IMR-90 (cell line): Measurements from ENCODE around the gene OPN1SW.

Experiments
- CEBPB ChIP-seq: IDR thresholded peaks from 2 replicates; pipeline ENCODE4 v1.6.1; 2012; ENCODE audit warnings: low read depth, low read length, improper control_type of control experiment
- CHD1 ChIP-seq: IDR thresholded peaks from 2 replicates; pipeline ENCODE4 v1.6.1; 2012; ENCODE audit warnings: low read depth, low read length, improper control_type of control experiment
- CTCF ChIP-seq: conservative IDR thresholded peaks from 2 replicates; pipeline ENCODE4 v1.5.1; 2012; ENCODE audit warnings: mild to moderate bottlenecking, low read depth, low read length, improper control_type of control experiment
- FOS ChIP-seq: fragments of 150-350 bp; IDR thresholded peaks from 2 replicates; pipeline ENCODE4 v1.6.1; 2016; ENCODE audit warnings: low read depth, low read length
- MAFK ChIP-seq: IDR thresholded peaks from 2 replicates; pipeline ENCODE4 v1.6.1; 2012; ENCODE audit warnings: low read depth, low read length, improper control_type of control experiment
- MXI1 ChIP-seq: IDR thresholded peaks from 2 replicates; pipeline ENCODE4 v1.6.1; 2012; ENCODE audit warnings: low read depth, mild to moderate bottlenecking, low read length, moderate library complexity, borderline replicate concordance
- POLR2A ChIP-seq: IDR thresholded peaks from 2 replicates; pipeline ENCODE4 v1.6.1; 2012; ENCODE audit warnings: mild to moderate bottlenecking, low read depth, low read length
- RAD21 ChIP-seq: IDR thresholded peaks from 2 replicates; pipeline ENCODE4 v1.6.1; 2012; ENCODE audit warnings: low read length, improper control_type of control experiment
- RCOR1 ChIP-seq: IDR thresholded peaks from 2 replicates; pipeline ENCODE4 v1.6.1; 2012; ENCODE audit warnings: mild to moderate bottlenecking, low read length, improper control_type of control experiment; ENCODE audit not compliant: insufficient replicate concordance
- RFX5 ChIP-seq: IDR thresholded peaks from 2 replicates; pipeline ENCODE4 v1.8.0; 2012; ENCODE audit warnings: low read depth, mild to moderate bottlenecking, low read length, moderate library complexity
- SMC3 ChIP-seq: fragments of 150-350 bp; IDR thresholded peaks from 2 replicates; pipeline ENCODE4 v1.6.1; 2016; ENCODE audit warnings: low read depth, mild to moderate bottlenecking, antibody characterized with exemption, low read length, moderate library complexity
- USF2 ChIP-seq: fragments of 150-350 bp; IDR thresholded peaks from 2 replicates; pipeline ENCODE4 v1.6.1; 2017; ENCODE audit warnings: mild to moderate bottlenecking, antibody characterized with exemption, low read length, low read depth

GRCh38 chr7:128744366-128744905 is 31.2 kb downstream of the OPN1SW start:
- no peak for TF ChIP-seq POLR2A
- no peak for TF ChIP-seq CTCF
- no peak for TF ChIP-seq RCOR1
- no peak for TF ChIP-seq RAD21
- TF ChIP-seq CEBPB, result no peak
- no peak for TF ChIP-seq MAFK
- no peak for TF ChIP-seq MXI1
- no peak for TF ChIP-seq SMC3
- no peak for TF ChIP-seq USF2
- TF ChIP-seq RFX5, result no peak
- no peak for TF ChIP-seq CHD1
- TF ChIP-seq FOS, result no peak
